22Rv1 (cell line): Measurements from ENCODE around the gene OVOL2.

Source experiments
- ZFX ChIP-seq: fragments of 450-650 bp; IDR thresholded peaks from 2 replicates; pipeline ENCODE4 v1.6.1; 2017; ENCODE audit warnings: antibody characterized with exemption, borderline replicate concordance
- TF ChIP-seq, protein P1 (sequence below): fragments of 450-650 bp; IDR thresholded peaks from 2 replicates; pipeline ENCODE4 v1.5.1; 2017; ENCODE audit warnings: mild to moderate bottlenecking

GRCh38 chr20:18041462-18041861 is 16.3 kb downstream of the OVOL2 start:
- TF ChIP-seq, protein P1, sequence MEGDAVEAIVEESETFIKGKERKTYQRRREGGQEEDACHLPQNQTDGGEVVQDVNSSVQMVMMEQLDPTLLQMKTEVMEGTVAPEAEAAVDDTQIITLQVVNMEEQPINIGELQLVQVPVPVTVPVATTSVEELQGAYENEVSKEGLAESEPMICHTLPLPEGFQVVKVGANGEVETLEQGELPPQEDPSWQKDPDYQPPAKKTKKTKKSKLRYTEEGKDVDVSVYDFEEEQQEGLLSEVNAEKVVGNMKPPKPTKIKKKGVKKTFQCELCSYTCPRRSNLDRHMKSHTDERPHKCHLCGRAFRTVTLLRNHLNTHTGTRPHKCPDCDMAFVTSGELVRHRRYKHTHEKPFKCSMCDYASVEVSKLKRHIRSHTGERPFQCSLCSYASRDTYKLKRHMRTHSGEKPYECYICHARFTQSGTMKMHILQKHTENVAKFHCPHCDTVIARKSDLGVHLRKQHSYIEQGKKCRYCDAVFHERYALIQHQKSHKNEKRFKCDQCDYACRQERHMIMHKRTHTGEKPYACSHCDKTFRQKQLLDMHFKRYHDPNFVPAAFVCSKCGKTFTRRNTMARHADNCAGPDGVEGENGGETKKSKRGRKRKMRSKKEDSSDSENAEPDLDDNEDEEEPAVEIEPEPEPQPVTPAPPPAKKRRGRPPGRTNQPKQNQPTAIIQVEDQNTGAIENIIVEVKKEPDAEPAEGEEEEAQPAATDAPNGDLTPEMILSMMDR: no peak
- no peak for TF ChIP-seq ZFX
